Neural progenitor cell (in vitro differentiated cells): ENCODE results near the gene MUC16. TPM values are rescaled to one million over a fixed set of nuclear protein-coding genes. Genes with fewer than 3 reads are reported as not detected.

Experiments used
- DNase-seq: peaks from one replicate; pipeline ENCODE4 v3.0.0-alpha.2; 2016; ENCODE audit warnings: low spot score
- H2AFZ ChIP-seq: fragments of 200-600 bp; sonication (generic); replicated peaks from 2 replicates; pipeline ENCODE4 v1.6.1; 2016; ENCODE audit warnings: antibody characterized with exemption
- H3F3A ChIP-seq: fragments of 200-600 bp; sonication (generic); 2 replicates; pipeline ENCODE4 v1.6.1; 2016; ENCODE audit warnings: antibody characterized with exemption, low read depth
- H3K27ac ChIP-seq: fragments of 200-600 bp; sonication (generic); 2 replicates; pipeline ENCODE4 v1.5.1; 2016; ENCODE audit warnings: mild to moderate bottlenecking
- H3K27me3 ChIP-seq: fragments of 200-600 bp; sonication (generic); 2 replicates; pipeline ENCODE4 v1.6.1; 2016; ENCODE audit warnings: mild to moderate bottlenecking, moderate library complexity
- H3K36me3 ChIP-seq: fragments of 200-600 bp; sonication (generic); 2 replicates; pipeline ENCODE4 v1.5.1; 2016
- H3K4me1 ChIP-seq: fragments of 200-600 bp; sonication (generic); 2 replicates; pipeline ENCODE4 v1.6.1; 2016; ENCODE audit warnings: mixed run types
- H3K4me2 ChIP-seq: fragments of 200-600 bp; sonication (generic); 2 replicates; pipeline ENCODE4 v1.6.1; 2016
- H3K4me3 ChIP-seq: fragments of 200-600 bp; sonication (generic); 2 replicates; pipeline ENCODE4 v1.5.1; 2016
- H3K79me2 ChIP-seq: fragments of 200-600 bp; sonication (generic); 2 replicates; pipeline ENCODE4 v1.6.1; 2016; ENCODE audit warnings: low read depth
- H3K9ac ChIP-seq: fragments of 200-600 bp; sonication (generic); 2 replicates; pipeline ENCODE4 v1.6.1; 2016
- H3K9me3 ChIP-seq: fragments of 200-600 bp; sonication (generic); 2 replicates; pipeline ENCODE4 v1.5.1; 2016; ENCODE audit warnings: low read depth
- H4K20me1 ChIP-seq: fragments of 200-600 bp; sonication (generic); 2 replicates; pipeline ENCODE4 v1.6.1; 2016; ENCODE audit warnings: low read depth
- H3K27ac Mint-ChIP-seq: 3 replicates; pipeline ENCODE4 v1.8.0; 2021; ENCODE audit warnings: mixed read lengths
- H3K27me3 Mint-ChIP-seq: 2 replicates; pipeline ENCODE4 v1.8.0; 2022; ENCODE audit warnings: low read depth, mild to moderate bottlenecking, inconsistent platforms, moderate library complexity, mixed read lengths; ENCODE audit not compliant: insufficient read depth
- H3K36me3 Mint-ChIP-seq: 3 replicates; pipeline ENCODE4 v1.8.0; 2021; ENCODE audit warnings: mixed read lengths
- H3K4me1 Mint-ChIP-seq: 3 replicates; pipeline ENCODE4 v1.8.0; 2021; ENCODE audit warnings: mixed read lengths
- H3K4me3 Mint-ChIP-seq: 3 replicates; pipeline ENCODE4 v1.8.0; 2021; ENCODE audit warnings: mild to moderate bottlenecking, moderate library complexity, mixed read lengths
- H3K9me3 Mint-ChIP-seq: 3 replicates; pipeline ENCODE4 v1.8.0; 2020; ENCODE audit warnings: mixed read lengths
- EZH2 ChIP-seq: fragments of 200-600 bp; sonication (generic); IDR thresholded peaks from 2 replicates; pipeline ENCODE4 v1.6.1; 2017; ENCODE audit warnings: antibody characterized with exemption, mild to moderate bottlenecking, moderate library complexity
- EZH2phosphoT487 ChIP-seq: fragments of 200-600 bp; sonication (generic); IDR thresholded peaks from 2 replicates; pipeline ENCODE4 v1.6.1; 2017; ENCODE audit warnings: antibody characterized with exemption
- total RNA-seq: library from RNA; depleted of rRNA; stranded (reverse); fragments of >200 nt; gene quantifications from 2 replicates; pipeline ENCODE4 v1.2.3, GENCODE V29; 2015; ENCODE audit warnings: low replicate concordance
- TF ChIP-seq, protein P1 (sequence below): fragments of 200-600 bp; sonication (generic); IDR thresholded peaks from 2 replicates; pipeline ENCODE4 v1.5.1; 2017; ENCODE audit warnings: antibody characterized with exemption, mild to moderate bottlenecking

Gene MUC16
- total RNA-seq, 1 donor from 2014 or later: 0.07 TPM

DNA sequence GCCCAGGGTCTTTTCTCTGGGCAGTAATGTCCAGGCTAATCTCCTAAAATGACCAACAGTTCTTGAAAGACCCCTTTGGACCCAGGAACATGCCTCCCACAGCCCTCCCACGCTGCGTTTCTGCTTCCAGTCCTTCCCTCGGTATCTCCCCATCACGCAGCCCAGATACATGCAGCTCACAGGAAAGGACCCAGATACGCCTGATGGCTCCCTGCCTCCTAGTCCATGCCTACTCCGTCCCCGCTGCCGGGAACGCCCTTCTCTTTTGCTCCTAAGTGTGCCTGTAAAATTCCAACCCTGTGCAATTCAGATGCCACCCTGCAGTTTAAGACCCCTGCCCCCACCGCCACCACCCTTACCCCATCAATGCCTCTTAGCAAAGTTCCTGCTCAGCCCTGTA, 778 bp downstream of the MUC16 start:
- H3K36me3 Mint-ChIP-seq: no peaks in the 10 kb centered on the region
- TF ChIP-seq EZH2phosphoT487 (no peak), EZH2 (no peak)
- TF ChIP-seq, protein P1, sequence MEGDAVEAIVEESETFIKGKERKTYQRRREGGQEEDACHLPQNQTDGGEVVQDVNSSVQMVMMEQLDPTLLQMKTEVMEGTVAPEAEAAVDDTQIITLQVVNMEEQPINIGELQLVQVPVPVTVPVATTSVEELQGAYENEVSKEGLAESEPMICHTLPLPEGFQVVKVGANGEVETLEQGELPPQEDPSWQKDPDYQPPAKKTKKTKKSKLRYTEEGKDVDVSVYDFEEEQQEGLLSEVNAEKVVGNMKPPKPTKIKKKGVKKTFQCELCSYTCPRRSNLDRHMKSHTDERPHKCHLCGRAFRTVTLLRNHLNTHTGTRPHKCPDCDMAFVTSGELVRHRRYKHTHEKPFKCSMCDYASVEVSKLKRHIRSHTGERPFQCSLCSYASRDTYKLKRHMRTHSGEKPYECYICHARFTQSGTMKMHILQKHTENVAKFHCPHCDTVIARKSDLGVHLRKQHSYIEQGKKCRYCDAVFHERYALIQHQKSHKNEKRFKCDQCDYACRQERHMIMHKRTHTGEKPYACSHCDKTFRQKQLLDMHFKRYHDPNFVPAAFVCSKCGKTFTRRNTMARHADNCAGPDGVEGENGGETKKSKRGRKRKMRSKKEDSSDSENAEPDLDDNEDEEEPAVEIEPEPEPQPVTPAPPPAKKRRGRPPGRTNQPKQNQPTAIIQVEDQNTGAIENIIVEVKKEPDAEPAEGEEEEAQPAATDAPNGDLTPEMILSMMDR: no peak
- DNase-seq: no peak
- H4K20me1 ChIP-seq: no peaks in the 10 kb centered on the region
- no peak overlapping the region for H3K27ac ChIP-seq
- H3K36me3 ChIP-seq: no peaks in the 10 kb centered on the region
- no peaks in the 10 kb centered on the region for H3K9me3 ChIP-seq
- no peak overlapping the region for H2AFZ ChIP-seq
- no peaks in the 10 kb centered on the region for H3F3A ChIP-seq
- H3K4me3 Mint-ChIP-seq: no peak overlapping the region
- no peak overlapping the region for H3K9ac ChIP-seq
- H3K4me1 Mint-ChIP-seq: peaks cover 8% of the 10 kb centered on the region
- no peak overlapping the region for H3K4me3 ChIP-seq
- H3K27ac Mint-ChIP-seq: peak overlapping the region; percentile 19
- peak overlapping the region; percentile 23 for H3K4me2 ChIP-seq
- H3K4me1 ChIP-seq: peaks cover 28% of the 10 kb centered on the region
- no peaks in the 10 kb centered on the region for H3K27me3 ChIP-seq
- no peaks in the 10 kb centered on the region for H3K79me2 ChIP-seq
- H3K9me3 Mint-ChIP-seq: no peaks in the 10 kb centered on the region
- peaks cover 2% of the 10 kb centered on the region for H3K27me3 Mint-ChIP-seq

- peaks cover 2% of the 10 kb centered on the region for H3K27me3 Mint-ChIP-seq
- Histone ChIP-seq H3K9ac (no peak overlapping the region), H3K9me3 (no peaks in the 10 kb centered on the region), H4K20me1 (no peaks in the 10 kb centered on the region), H3K4me1 (peaks cover 28% of the 10 kb centered on the region), H3K36me3 (no peaks in the 10 kb centered on the region), H3K27me3 (no peaks in the 10 kb centered on the region), H3F3A (no peaks in the 10 kb centered on the region), H3K79me2 (no peaks in the 10 kb centered on the region), H2AFZ (peak overlapping the region; percentile 57), H3K4me3 (no peak overlapping the region), H3K4me2 (peak overlapping the region; percentile 23), H3K27ac (no peak overlapping the region)
- peak; percentile 76 for DNase-seq
- no peak overlapping the region for H3K27ac Mint-ChIP-seq
- H3K9me3 Mint-ChIP-seq: peaks cover 2% of the 10 kb centered on the region
- peaks cover 8% of the 10 kb centered on the region for H3K4me1 Mint-ChIP-seq
- H3K4me3 Mint-ChIP-seq: no peak overlapping the region
- TF ChIP-seq, protein P1: no peak
- TF ChIP-seq EZH2phosphoT487: no peak
- TF ChIP-seq EZH2: no peak
- no peaks in the 10 kb centered on the region for H3K36me3 Mint-ChIP-seq
Observed at GRCh38 chr19:9008667-9009066, 1.5 kb downstream of the MUC16 start.

- Histone ChIP-seq H3K36me3 (no peaks in the 10 kb centered on the region), H4K20me1 (no peaks in the 10 kb centered on the region), H3K27ac (no peak overlapping the region), H3F3A (no peaks in the 10 kb centered on the region), H3K4me2 (no peak overlapping the region), H3K4me3 (no peak overlapping the region), H3K79me2 (no peaks in the 10 kb centered on the region), H2AFZ (no peak overlapping the region), H3K9me3 (no peaks in the 10 kb centered on the region), H3K4me1 (no peaks in the 10 kb centered on the region), H3K27me3 (no peaks in the 10 kb centered on the region), H3K9ac (no peak overlapping the region)
- TF ChIP-seq EZH2phosphoT487: no peak
- no peak for TF ChIP-seq EZH2
- TF ChIP-seq, protein P1: no peak
- Mint-ChIP-seq H3K27me3 (peaks cover 10% of the 10 kb centered on the region), H3K36me3 (no peaks in the 10 kb centered on the region), H3K9me3 (peaks cover 8% of the 10 kb centered on the region), H3K4me1 (no peaks in the 10 kb centered on the region), H3K27ac (no peak overlapping the region), H3K4me3 (no peak overlapping the region)
- no peak for DNase-seq
Observed at GRCh38 chr19:9000933-9001332, 9.3 kb downstream of the MUC16 start.
